Gastroesophageal sphincter (tissue), 4 donors: ENCODE measurements around the gene UFSP1. TPM values are rescaled to one million over a fixed set of nuclear protein-coding genes. Genes with fewer than 3 reads are reported as not detected.
"Not testable (repeated sequence)": the region's sequence is repeated elsewhere in the genome, so short reads cannot be mapped to it uniquely, and the experiment has no call there.

Experiments
- ATAC-seq: fragments of 150-250 bp; one replicate; pipeline ENCODE4 v1.9.1; 2016; ENCODE audit warnings: mild to moderate bottlenecking, moderate library complexity
- H3K27ac ChIP-seq, 4 donors: fragments of 200-600 bp; sonication (generic) in 3 of 4; 1 replicate in 3 of 4; 2 replicates in 1 of 4; pipeline ENCODE4 v1.5.1; 2016 to 2019
- H3K27me3 ChIP-seq: fragments of 200-600 bp; sonication (generic); one replicate; pipeline ENCODE4 v1.5.1; 2019
- H3K36me3 ChIP-seq, 2 donors: fragments of 200-600 bp; sonication (generic); one replicate each; pipeline ENCODE4 v1.5.1; 2019; ENCODE audit warnings: control low read depth in 1 of 2
- H3K4me1 ChIP-seq, 3 donors: fragments of 200-600 bp; sonication (generic); 1 replicate in 2 of 3; 2 replicates in 1 of 3; pipeline ENCODE4 v1.5.1; 2016 to 2019; ENCODE audit warnings: control low read depth in 2 of 3
- H3K4me3 ChIP-seq, 2 donors: fragments of 200-600 bp; sonication (generic); one replicate each; pipeline ENCODE4 v1.5.1; 2019; ENCODE audit warnings: mild to moderate bottlenecking in 1 of 2, moderate library complexity in 1 of 2
- H3K9me3 ChIP-seq, 3 donors: fragments of 200-600 bp; sonication (generic); one replicate each; pipeline ENCODE4 v1.5.1; 2017 to 2019; ENCODE audit warnings: control low read depth in 2 of 3
- EP300 ChIP-seq: sonication (generic); formaldehyde crosslinking; IDR thresholded peaks from one replicate; pipeline ENCODE4 v1.6.1; 2017; ENCODE audit warnings: antibody characterized with exemption, mild to moderate bottlenecking
- POLR2A ChIP-seq, 2 donors: fragments of 450-650 bp; IDR thresholded peaks; one replicate each; pipeline ENCODE4 v1.6.1; 2017; ENCODE audit warnings: antibody characterized with exemption in 2 of 2, mild to moderate bottlenecking in 2 of 2, moderate library complexity in 1 of 2
- POLR2AphosphoS5 ChIP-seq: sonication (generic); formaldehyde crosslinking; IDR thresholded peaks from one replicate; pipeline ENCODE4 v1.6.1; 2017; ENCODE audit warnings: antibody characterized with exemption
- WGBS, 2 donors: methylation state at CpG; one replicate each; pipeline ENCODE4 v1.1.5; 2018; ENCODE audit warnings: low coverage in 1 of 2; 5-methylcytosine and 5-hydroxymethylcytosine counted together
- total RNA-seq, 4 donors: library from RNA; depleted of rRNA; stranded (reverse); fragments of >200 nt; gene quantifications; one replicate each; pipeline ENCODE4 v1.1.0, GENCODE V29; 2016
- TF ChIP-seq, protein P1 (sequence below), 4 experiments: fragments of 200-600 bp in 2 of 4; fragments of 450-650 bp in 2 of 4; sonication (generic) in 1 of 4; IDR thresholded peaks; one replicate each; pipeline ENCODE4 v1.5.1; 2017 to 2019; ENCODE audit warnings: antibody characterized with exemption in 4 of 4, mild to moderate bottlenecking in 2 of 4, moderate library complexity in 2 of 4

The UFSP1 gene
- 1 to 10 TPM; 5.4 to 9.2 (median 7.7) TPM for total RNA-seq

DNA sequence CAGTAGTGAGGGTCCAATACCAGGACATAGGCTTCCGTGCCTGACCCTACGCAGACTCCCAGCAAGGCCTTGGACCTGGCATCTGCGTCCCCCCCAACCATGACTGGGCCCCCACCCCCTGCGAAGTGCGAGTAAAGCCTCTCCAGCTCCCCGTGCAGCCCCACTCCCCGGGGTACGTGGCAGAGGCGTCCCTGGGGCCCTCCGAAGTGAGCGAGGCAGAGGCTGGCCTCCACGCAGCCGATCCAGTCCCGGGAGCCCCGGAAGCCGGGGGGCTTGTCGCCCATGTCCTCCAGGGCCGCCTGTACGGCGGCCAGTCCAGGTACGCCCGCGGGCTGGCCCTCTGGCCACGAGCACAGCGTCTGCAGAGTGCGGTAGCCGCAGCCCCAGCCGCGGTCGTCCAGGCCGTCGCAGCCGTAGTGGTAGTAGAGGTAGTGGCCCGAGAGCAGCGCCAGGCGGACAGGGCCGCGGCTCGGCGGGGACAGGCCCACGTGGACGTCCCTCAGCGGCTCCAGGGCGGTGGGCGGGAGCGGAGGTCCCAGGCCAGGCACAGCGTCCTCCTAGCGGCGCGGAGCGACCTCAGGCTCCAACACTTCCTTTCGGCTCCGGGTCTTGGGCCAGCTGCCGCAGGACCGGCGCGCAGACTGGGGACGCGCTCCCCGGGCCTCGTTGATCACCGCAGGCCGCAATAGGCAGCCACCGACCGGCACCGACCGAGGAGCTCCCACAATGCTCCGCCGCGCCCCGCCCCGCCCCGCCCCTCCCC is at the start of gene UFSP1:
TSS of gene UFSP1 (minus strand) at position 728 of the 763 bp plus-strand sequence. CDS start at position 284, 444 bp downstream.
- TF ChIP-seq, protein P1, sequence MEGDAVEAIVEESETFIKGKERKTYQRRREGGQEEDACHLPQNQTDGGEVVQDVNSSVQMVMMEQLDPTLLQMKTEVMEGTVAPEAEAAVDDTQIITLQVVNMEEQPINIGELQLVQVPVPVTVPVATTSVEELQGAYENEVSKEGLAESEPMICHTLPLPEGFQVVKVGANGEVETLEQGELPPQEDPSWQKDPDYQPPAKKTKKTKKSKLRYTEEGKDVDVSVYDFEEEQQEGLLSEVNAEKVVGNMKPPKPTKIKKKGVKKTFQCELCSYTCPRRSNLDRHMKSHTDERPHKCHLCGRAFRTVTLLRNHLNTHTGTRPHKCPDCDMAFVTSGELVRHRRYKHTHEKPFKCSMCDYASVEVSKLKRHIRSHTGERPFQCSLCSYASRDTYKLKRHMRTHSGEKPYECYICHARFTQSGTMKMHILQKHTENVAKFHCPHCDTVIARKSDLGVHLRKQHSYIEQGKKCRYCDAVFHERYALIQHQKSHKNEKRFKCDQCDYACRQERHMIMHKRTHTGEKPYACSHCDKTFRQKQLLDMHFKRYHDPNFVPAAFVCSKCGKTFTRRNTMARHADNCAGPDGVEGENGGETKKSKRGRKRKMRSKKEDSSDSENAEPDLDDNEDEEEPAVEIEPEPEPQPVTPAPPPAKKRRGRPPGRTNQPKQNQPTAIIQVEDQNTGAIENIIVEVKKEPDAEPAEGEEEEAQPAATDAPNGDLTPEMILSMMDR (IDR thresholded peaks at IDR 0.05), result peak in 2 of 4 experiments; percentile 28 to 35
- TF ChIP-seq EP300, result no peak
- peaks cover 3% of the 10 kb centered on the region for H3K27me3 ChIP-seq
- H3K4me3 ChIP-seq, result peak within 1 kb of the TSS; percentile 46 to 75
- H3K9me3 ChIP-seq, result no peaks in the 10 kb centered on the region
- H3K4me1 ChIP-seq, result peaks cover 0 to 50% (median 21%) of the 10 kb centered on the region in 3 donors
- H3K36me3 ChIP-seq, result peaks cover 0 to 46% of the 10 kb centered on the region in 2 donors
- peak within 1 kb of the TSS; percentile 76 to 92 (median 86) for H3K27ac ChIP-seq
- ATAC-seq, result peak; percentile 62
- no CpG with 5 or more reads among the region's 73 CpGs for WGBS, 2 donors

DNA sequence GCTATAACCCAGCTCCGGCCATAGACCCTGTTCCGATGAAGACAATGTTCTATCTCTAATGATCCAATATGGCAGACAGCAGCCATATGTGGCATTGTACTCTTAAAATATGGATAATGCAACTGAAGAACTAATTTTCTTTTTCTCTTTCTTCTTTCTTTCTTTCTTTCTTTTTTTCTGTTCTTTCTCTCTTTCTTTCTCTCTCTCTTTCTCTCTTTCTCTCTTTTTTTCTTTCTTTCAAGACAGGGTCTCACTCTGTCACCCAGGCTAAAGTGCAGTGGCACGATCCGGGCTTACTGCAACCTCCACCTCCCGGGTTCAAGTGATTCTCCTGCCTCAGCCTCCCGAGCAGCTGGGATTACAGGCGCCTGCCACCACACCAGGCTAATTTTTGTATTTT is 46.7 kb upstream of the UFSP1 start:
- H3K4me3 ChIP-seq, H3K27ac ChIP-seq, H3K4me1 ChIP-seq, H3K36me3 ChIP-seq, ATAC-seq: not testable (repeated sequence)
- Histone ChIP-seq H3K9me3 (peaks cover 0 to 23% (median 0%) of the 10 kb centered on the region in 3 donors), H3K27me3 (peaks cover 37% of the 10 kb centered on the region)
- 82 to 92% methylated on average over 2 of the region's 7 CpGs for WGBS, 2 donors

DNA sequence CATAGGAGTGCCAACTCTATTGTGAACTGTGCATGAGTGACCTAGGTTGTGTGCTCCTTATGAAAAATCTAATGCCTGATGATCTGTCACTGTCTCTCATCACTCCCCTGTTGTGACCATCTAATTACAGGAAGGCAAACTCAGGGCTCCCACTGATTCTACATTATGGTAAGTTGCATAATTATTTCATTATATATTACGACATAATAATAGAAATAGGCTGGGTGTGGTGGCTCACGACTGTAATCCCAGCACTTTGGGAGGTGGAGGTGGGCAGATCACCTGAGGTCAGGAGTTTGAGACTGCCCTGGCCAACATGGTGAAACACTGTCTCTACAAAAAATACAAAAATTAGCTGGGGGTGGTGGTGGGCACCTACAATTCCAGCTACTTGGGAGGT is 45.9 kb upstream of the UFSP1 start:
- peaks cover 30% of the 10 kb centered on the region for H3K27me3 ChIP-seq
- peaks cover 0 to 17% (median 0%) of the 10 kb centered on the region in 3 donors for H3K9me3 ChIP-seq
- 20 to 86% methylated on average over 1 of the region's 2 CpGs for WGBS, 2 donors
- H3K27ac ChIP-seq, H3K36me3 ChIP-seq, H3K4me1 ChIP-seq, ATAC-seq, H3K4me3 ChIP-seq: not testable (repeated sequence)

DNA sequence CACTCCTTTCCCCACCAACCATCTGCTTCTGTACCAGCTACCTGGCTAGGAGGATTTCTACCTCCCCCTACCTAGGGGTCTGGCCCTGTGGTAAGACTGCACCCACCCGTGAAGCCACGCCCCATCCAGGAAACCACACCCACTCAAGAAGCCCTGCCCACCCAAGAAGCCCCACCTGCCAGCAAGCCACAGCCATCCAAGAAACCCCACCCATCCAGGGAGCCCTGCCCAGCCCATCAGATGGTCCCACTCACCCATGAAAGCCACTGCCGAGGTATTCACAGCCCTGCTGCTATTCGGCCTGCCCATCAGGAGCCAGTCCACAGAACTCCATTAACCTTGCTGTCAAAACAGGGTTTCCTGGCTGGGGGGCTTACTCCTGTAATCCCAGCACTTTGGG is 44.2 kb upstream of the UFSP1 start:
- no peaks in the 10 kb centered on the region for H3K4me1 ChIP-seq
- H3K27me3 ChIP-seq, result peaks cover 37% of the 10 kb centered on the region
- no peak for ATAC-seq
- H3K36me3 ChIP-seq, result no peaks in the 10 kb centered on the region
- no peak overlapping the region for H3K27ac ChIP-seq
- WGBS, 2 donors, result no CpG with 5 or more reads among the region's 4 CpGs
- no peak overlapping the region for H3K4me3 ChIP-seq
- peaks cover 0 to 17% (median 0%) of the 10 kb centered on the region in 3 donors for H3K9me3 ChIP-seq
- TF ChIP-seq POLR2A (IDR thresholded peaks at IDR 0.05) (no peak), EP300 (no peak), POLR2AphosphoS5 (no peak)
- TF ChIP-seq, protein P1 (IDR thresholded peaks at IDR 0.05), result no peak

DNA sequence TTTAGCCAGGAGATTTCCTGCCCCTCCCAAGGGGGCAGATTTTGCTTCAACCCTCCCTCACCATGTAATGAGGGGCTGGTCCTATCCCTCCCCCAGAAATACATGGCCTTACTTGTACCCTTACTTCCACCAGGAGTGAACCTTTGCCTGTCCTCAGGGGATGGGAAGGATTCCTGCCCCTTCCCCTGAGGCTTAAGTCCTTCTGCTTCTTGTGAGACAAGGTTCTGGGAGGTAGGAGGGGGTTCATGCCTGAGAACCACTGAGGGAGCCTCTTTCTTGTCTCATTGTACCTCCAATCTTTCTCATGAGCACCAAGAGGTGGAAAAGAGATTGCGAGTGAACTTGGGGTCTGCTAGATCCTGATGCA is 40.3 kb upstream of the UFSP1 start:
- no peak for ATAC-seq
- Histone ChIP-seq H3K4me3 (no peak overlapping the region), H3K9me3 (peaks cover 0 to 17% (median 0%) of the 10 kb centered on the region in 3 donors), H3K27me3 (peaks cover 23% of the 10 kb centered on the region), H3K36me3 (no peaks in the 10 kb centered on the region), H3K27ac (no peak overlapping the region), H3K4me1 (no peaks in the 10 kb centered on the region)
- TF ChIP-seq, protein P1 (IDR thresholded peaks at IDR 0.05), result no peak
- no peak for TF ChIP-seq EP300
- no peak for TF ChIP-seq POLR2AphosphoS5
- no peak for TF ChIP-seq POLR2A (IDR thresholded peaks at IDR 0.05)
- 80 to 93% methylated on average over 1 of the region's 1 CpG for WGBS, 2 donors

DNA sequence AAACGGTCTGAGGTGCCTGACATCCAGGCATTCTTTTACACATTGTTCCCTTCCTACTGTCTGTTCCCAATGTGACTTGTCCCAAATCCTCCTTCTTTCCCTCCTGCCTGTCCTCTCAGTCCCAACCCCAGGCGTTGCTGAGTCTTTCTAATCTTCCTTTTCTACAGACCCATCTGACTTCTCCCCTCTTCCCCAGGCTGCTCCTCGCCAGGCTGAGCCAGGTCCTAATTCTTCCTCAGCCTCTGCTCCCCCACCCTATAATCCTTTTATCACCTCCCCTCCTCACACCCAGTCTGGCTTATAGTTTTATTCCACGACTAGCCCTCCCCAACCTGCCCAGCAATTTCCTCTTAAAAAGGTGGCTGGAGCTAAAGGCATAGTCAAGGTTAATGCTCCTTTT is 34.1 kb upstream of the UFSP1 start:
- H3K4me1 ChIP-seq, H3K36me3 ChIP-seq, H3K27ac ChIP-seq, H3K9me3 ChIP-seq, ATAC-seq, H3K4me3 ChIP-seq, H3K27me3 ChIP-seq: not testable (repeated sequence)
- 40 to 42% methylated on average over 1 to 4 of the region's 4 CpGs for WGBS, 2 donors
